Stimulated activated CD8-positive, alpha-beta memory T cell treated with anti-CD3 and anti-CD28 coated beads, Interleukin-15, amount 100 ng/mL, for 48 hours (primary cell): ENCODE results near the gene RNASE9.
"Not testable (repeated sequence)": the region's sequence is repeated elsewhere in the genome, so short reads cannot be mapped to it uniquely, and the experiment has no call there.

ENCODE experiments used
- DNase-seq, 2 donors: peaks; one replicate each; pipeline ENCODE4 v3.0.0-alpha.2; 2020; ENCODE audit warnings: low read depth in 2 of 2

The RNASE9 gene

GRCh38 chr14:20560961-20561360 is at the start of gene RNASE9:
Gene RNASE9 (minus strand): TSS chr14:20561047.
- no peak for DNase-seq

GRCh38 chr14:20610002-20610765 is 49.3 kb upstream of the RNASE9 start:
- DNase-seq: peak; percentile 64 to 71

- peak in 1 of 2 donors; percentile 48 for DNase-seq
These were observed 48.6 kb upstream of the RNASE9 start for GRCh38 chr14:20609215-20610001.

- no peak for DNase-seq
These were observed 47.7 kb upstream of the RNASE9 start for GRCh38 chr14:20608383-20609110.

GRCh38 chr14:20607617-20608016 is 46.8 kb upstream of the RNASE9 start:
- DNase-seq: no peak

- no peak for DNase-seq
These were observed 46.0 kb upstream of the RNASE9 start for GRCh38 chr14:20606902-20607242.

GRCh38 chr14:20606190-20606901 is 45.5 kb upstream of the RNASE9 start:
- no peak for DNase-seq

- DNase-seq: no peak
These were observed 43.2 kb upstream of the RNASE9 start for GRCh38 chr14:20603813-20604690.

GRCh38 chr14:20602583-20602982 is 41.7 kb upstream of the RNASE9 start:
- no peak for DNase-seq

- DNase-seq: no peak
These were observed 40.7 kb upstream of the RNASE9 start for GRCh38 chr14:20601522-20601921.

- DNase-seq: no peak
These were observed 36.3 kb upstream of the RNASE9 start for GRCh38 chr14:20597108-20597507.

GRCh38 chr14:20595726-20596125 is 34.9 kb upstream of the RNASE9 start:
- not testable (repeated sequence) for DNase-seq

- no peak for DNase-seq
These were observed 31.7 kb upstream of the RNASE9 start for GRCh38 chr14:20592574-20592973.

GRCh38 chr14:20591235-20591634 is 30.4 kb upstream of the RNASE9 start, which contains the start of gene RNASE12:
Gene RNASE12 (minus strand): TSS chr14:20591376. CDS start chr14:20590723, 653 bp downstream.
- DNase-seq: no peak

- no peak for DNase-seq
These were observed 26.8 kb upstream of the RNASE9 start, which contains the start of gene RNASE11 for GRCh38 chr14:20587489-20588154. Gene RNASE11 (minus strand): TSS chr14:20588001.

GRCh38 chr14:20583908-20584307 is 23.1 kb upstream of the RNASE9 start:
- DNase-seq: no peak

GRCh38 chr14:20583142-20583541 is 22.3 kb upstream of the RNASE9 start:
- DNase-seq: no peak

- DNase-seq: no peak
These were observed 19.4 kb upstream of the RNASE9 start for GRCh38 chr14:20580242-20580641.

- DNase-seq: no peak
These were observed 18.1 kb upstream of the RNASE9 start for GRCh38 chr14:20578784-20579502.
